GM12864 (cell line): ENCODE measurements around the gene ANKRD13B.

Source experiments
- DNase-seq: peaks from one replicate; pipeline ENCODE4 v3.0.0-alpha.2; 2011; ENCODE audit warnings: low read depth
- H3K4me3 ChIP-seq: 2 replicates; pipeline ENCODE4 v1.5.1; 2011; ENCODE audit warnings: mild to moderate bottlenecking, low read depth, low read length, control low read depth
- CTCF ChIP-seq: IDR thresholded peaks from 2 replicates; pipeline ENCODE4 v1.5.1; 2011; ENCODE audit warnings: low read depth, mild to moderate bottlenecking, moderate library complexity, low read length, control low read depth, inconsistent platforms; ENCODE audit errors: missing control alignments

Gene ANKRD13B

GRCh38 chr17:29612094-29612403, 19.1 kb downstream of the ANKRD13B start:
- DNase-seq, result no peak
- TF ChIP-seq CTCF, result no peak

GRCh38 chr17:29612404-29613280, 19.7 kb downstream of the ANKRD13B start:
- no peak overlapping the region; the same call in 1 of the 2 replicates for H3K4me3 ChIP-seq
- DNase-seq, result no peak
- no peak for TF ChIP-seq CTCF

More at GRCh38 chr17:29612094-29612403, 19.1 kb downstream of the ANKRD13B start:
- no peak overlapping the region for H3K4me3 ChIP-seq

GRCh38 chr17:29613352-29613837, 20.5 kb downstream of the ANKRD13B start:
- DNase-seq, result peak; percentile 50
- TF ChIP-seq CTCF, result peak; percentile 86
- peak overlapping the region; percentile 25; the same call in 1 of the 2 replicates for H3K4me3 ChIP-seq

DNA sequence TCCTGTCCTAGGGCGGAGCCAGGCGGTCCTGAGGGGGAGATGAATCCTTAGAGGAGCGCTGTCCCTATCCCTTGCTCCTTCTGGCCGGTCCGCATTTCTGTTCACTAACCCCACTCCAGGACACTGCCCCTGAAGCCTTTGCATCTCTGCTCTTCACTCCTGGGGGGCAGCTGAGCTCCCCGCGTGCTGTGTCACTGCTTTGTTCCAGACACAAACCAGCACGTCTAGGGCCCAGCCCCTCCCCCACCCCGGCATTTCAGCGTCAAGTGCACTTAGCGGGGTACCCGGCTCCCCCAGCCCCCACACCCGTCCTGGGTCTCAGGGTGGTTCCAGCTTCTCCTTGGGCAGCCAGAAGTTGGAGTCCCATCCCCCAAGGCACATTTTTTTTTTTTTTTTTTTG, 20.9 kb downstream of the ANKRD13B start:
- no peak overlapping the region for H3K4me3 ChIP-seq
- TF ChIP-seq CTCF, result no peak
- no peak for DNase-seq

DNA sequence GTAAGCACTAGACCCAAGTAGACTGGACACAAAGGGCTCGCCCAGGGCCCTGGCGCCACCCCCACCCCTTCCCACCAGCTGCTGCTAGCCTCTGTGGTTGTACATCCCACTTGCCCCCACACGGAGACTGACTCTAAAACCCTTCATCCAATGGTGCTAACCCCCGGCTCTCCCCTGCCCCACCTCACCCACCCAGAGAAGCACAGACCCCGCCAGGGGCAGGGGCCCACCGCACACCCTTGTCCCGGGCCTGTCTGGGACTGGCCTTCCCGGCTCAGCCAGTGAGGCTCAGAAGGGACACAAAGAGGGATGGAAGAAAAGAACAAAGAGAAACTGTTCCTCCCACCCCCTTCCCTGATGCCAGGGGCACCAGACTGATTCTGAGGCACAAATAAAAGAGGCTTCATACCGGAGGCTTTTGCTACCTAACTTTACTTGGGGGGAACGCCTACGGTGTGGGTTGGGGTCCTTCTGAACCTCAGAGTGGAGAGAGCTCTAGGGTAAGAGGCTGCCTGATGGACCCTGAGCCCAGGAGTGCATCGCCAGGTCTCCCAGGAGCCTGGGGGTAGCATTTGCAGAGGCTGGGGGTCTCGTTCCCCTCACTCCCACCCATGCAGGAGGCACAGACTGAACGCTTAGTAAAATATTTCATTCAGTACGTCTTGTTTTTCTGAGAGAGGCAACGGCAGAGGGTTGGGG, 21.6 kb downstream of the ANKRD13B start:
- no peak overlapping the region for H3K4me3 ChIP-seq
- no peak for TF ChIP-seq CTCF
- no peak for DNase-seq

- peak overlapping the region; percentile 39 for H3K4me3 ChIP-seq
- no peak for TF ChIP-seq CTCF
- DNase-seq, result no peak
Measured at GRCh38 chr17:29615048-29615385, 22.1 kb downstream of the ANKRD13B start.
